Psoas muscle (tissue), 8 donors: Measurements from ENCODE around the gene ACACB. TPM values are rescaled to one million over a fixed set of nuclear protein-coding genes. Genes with fewer than 3 reads are reported as not detected.

Source experiments
- ATAC-seq, 4 donors: fragments of 200-7000 bp; cut with Tn5 transposase; one replicate each; pipeline ENCODE4 v1.9.1; 2020; ENCODE audit warnings: moderate library complexity in 3 of 4, mild to moderate bottlenecking in 2 of 4
- DNase-seq, 2 donors: peaks; one replicate each; pipeline ENCODE4 v3.0.0-alpha.2; 2020
- H3K27ac ChIP-seq: fragments of 200-600 bp; one replicate; pipeline ENCODE4 v1.8.0; 2022
- H3K27me3 ChIP-seq, 3 donors: fragments of 200-600 bp in 1 of 3; one replicate each; pipeline versions ENCODE4 v1.6.1 to v1.8.0; 2013 to 2022; ENCODE audit warnings: low read length in 2 of 3, mild to moderate bottlenecking in 2 of 3, moderate library complexity in 1 of 3; ENCODE audit not compliant: insufficient read depth in 3 of 3
- H3K36me3 ChIP-seq, 2 donors: fragments of 200-600 bp in 1 of 2; one replicate each; pipeline versions ENCODE4 v1.6.1 to v1.8.0; 2013 to 2022; ENCODE audit warnings: low read depth in 1 of 2, mild to moderate bottlenecking in 1 of 2, moderate library complexity in 1 of 2; ENCODE audit not compliant: insufficient read depth in 1 of 2
- H3K4me1 ChIP-seq: fragments of 200-600 bp; one replicate; pipeline ENCODE4 v1.8.0; 2022
- H3K4me3 ChIP-seq: fragments of 200-600 bp; one replicate; pipeline ENCODE4 v1.8.0; 2022; ENCODE audit warnings: mild to moderate bottlenecking
- H3K9me3 ChIP-seq: fragments of 200-600 bp; one replicate; pipeline ENCODE4 v1.8.0; 2022
- CTCF ChIP-seq: fragments of 200-600 bp; IDR thresholded peaks from one replicate; pipeline ENCODE4 v1.8.0; 2022; ENCODE audit warnings: antibody characterized with exemption
- WGBS, 3 donors: extraction: QIAGEN DNeasy Blood & Tissue Kit; methylation state at CpG; one replicate each; pipeline versions ENCODE4 v1.1.6 to v1.1.7; 2013; 5-methylcytosine and 5-hydroxymethylcytosine counted together
- intact Hi-C, 2 donors: fragments of 100-400 bp; cut with DNase I; formaldehyde crosslinking; loops; one replicate each; pipeline versions ENCODE4 v1.11.0 to v1.14.2; 2022
- long read RNA-seq, 2 donors: library from polyadenylated mRNA; unstranded; transcript quantifications; one replicate each; pipeline ENCODE4 v2.0.0, GENCODE V29; 2021
- polyA plus RNA-seq, 3 donors: library from polyadenylated mRNA; stranded (reverse); fragments of 200-250 nt; gene quantifications; one replicate each; pipeline ENCODE4 v1.2.3, GENCODE V29; 2013
- total RNA-seq, 4 donors: library from RNA; stranded (reverse); fragmentation: NEBNext Ultra II Directional in 2 of 4; extraction: Animal tissue kit (Norgen Biotek cat#: 25700) in 2 of 4; gene quantifications; one replicate each; pipeline versions ENCODE4 v1.2.1 to v1.2.4, GENCODE V29; 2021 to 2023
- donor health status: healthy with polysubstance abuse.
- donor health status: DM: no; HTN: no; CAD: no; lungs with moderate emphysema.
- donor health status: Bipolar disorder and iron deficiency.
- donor health status: healthy.
- donor health status: DM: yes; HTN: yes; CAD: no.
- donor health status: DM: no; HTN: no; CAD: no.
- donor health status: DM: no; HTN: no; CAD: no.
- donor health status: DM: yes; HTN: yes; CAD: no.

The ACACB gene
- total RNA-seq = 100 to 1,000 TPM; 113 to 503 (median 331) TPM
- 100 to 1,000 TPM in 2 of 3 donors, 10 to 100 TPM in 1; 27.0 to 275 (median 136) TPM for polyA plus RNA-seq
- long read RNA-seq, donor 1, partial matches to known transcripts = 22 of 31 reads
- long read RNA-seq, donor 1, other reads (novel, unspliced or antisense) = 8 of 31 reads
- long read RNA-seq, donor 2, partial matches to known transcripts = 107 of 152 reads
- long read RNA-seq, donor 2, other reads (novel, unspliced or antisense) = 41 of 152 reads

- intact Hi-C loops = no loop called here
- WGBS, 3 donors = 12 to 15% (median 13%) methylated on average over 14 of the region's 14 CpGs
- peaks cover 42% of the 10 kb centered on the region for H3K4me1 ChIP-seq
- DNase-seq (peak; percentile 78 to 94), ATAC-seq (peak; percentile 78 to 85 (median 82))
- H3K9me3 ChIP-seq = no peaks in the 10 kb centered on the region
- peak within 1 kb of the TSS; percentile 97 for H3K27ac ChIP-seq
- no peaks in the 10 kb centered on the region for H3K36me3 ChIP-seq
- no peaks in the 10 kb centered on the region for H3K27me3 ChIP-seq
- peak within 1 kb of the TSS; percentile 69 for H3K4me3 ChIP-seq
- TF ChIP-seq CTCF = no peak
These were observed at the start of gene ACACB for GRCh38 chr12:109115758-109116610. TSS of gene ACACB (plus strand) at chr12:109116587. CDS start at chr12:109139406, 22,819 bp downstream.

- no peaks in the 10 kb centered on the region for H3K9me3 ChIP-seq
- no peak overlapping the region for H3K27ac ChIP-seq
- ATAC-seq (no peak), DNase-seq (no peak)
- H3K4me3 ChIP-seq = no peak overlapping the region
- 74 to 80% (median 77%) methylated on average over 17 of the region's 17 CpGs for WGBS, 3 donors
- H3K4me1 ChIP-seq = no peaks in the 10 kb centered on the region
- no peaks in the 10 kb centered on the region for H3K27me3 ChIP-seq
- no peak for TF ChIP-seq CTCF
- intact Hi-C loops = no loop called here
- peaks cover 16 to 74% of the 10 kb centered on the region in 2 donors for H3K36me3 ChIP-seq
These were observed 46.8 kb upstream of the ACACB start for GRCh38 chr12:109069307-109070271.

- intact Hi-C loops = no loop called here
- Histone ChIP-seq H3K4me1 (no peaks in the 10 kb centered on the region), H3K36me3 (peaks cover 6 to 83% of the 10 kb centered on the region in 2 donors), H3K9me3 (no peaks in the 10 kb centered on the region), H3K27ac (no peak overlapping the region), H3K27me3 (no peaks in the 10 kb centered on the region), H3K4me3 (no peak overlapping the region)
- ATAC-seq (no peak), DNase-seq (no peak)
- TF ChIP-seq CTCF = no peak
These were observed 41.5 kb upstream of the ACACB start for GRCh38 chr12:109074866-109075265.

GRCh38 chr12:109082751-109083150, 33.6 kb upstream of the ACACB start:
- no peak overlapping the region for H3K27ac ChIP-seq
- 88 to 94% (median 94%) methylated on average over 14 of the region's 14 CpGs for WGBS, 3 donors
- no peaks in the 10 kb centered on the region for H3K4me1 ChIP-seq
- ATAC-seq (no peak), DNase-seq (no peak)
- H3K27me3 ChIP-seq = no peaks in the 10 kb centered on the region
- TF ChIP-seq CTCF = no peak
- no peaks in the 10 kb centered on the region for H3K9me3 ChIP-seq
- no peak overlapping the region for H3K4me3 ChIP-seq
- peaks cover 4 to 90% of the 10 kb centered on the region in 2 donors for H3K36me3 ChIP-seq
- intact Hi-C loops = no loop called here
